K562 (cell line): ENCODE results near the gene PXDC1.

Experiments
- GATA2 ChIP-seq: sonication (generic); formaldehyde crosslinking; IDR thresholded peaks from 2 replicates; pipeline ENCODE4 v1.4.0; 2020; ENCODE audit warnings: mild to moderate bottlenecking, missing genetic modification reagents
- MEIS2 ChIP-seq: fragments of 450-650 bp; IDR thresholded peaks from 2 replicates; pipeline ENCODE4 v1.6.1; 2014; ENCODE audit warnings: mild to moderate bottlenecking; ENCODE audit not compliant: partially characterized antibody
- NFXL1 ChIP-seq: fragments of 450-650 bp; formaldehyde crosslinking; IDR thresholded peaks from 2 replicates; pipeline ENCODE4 v1.4.0; 2021; ENCODE audit warnings: mild to moderate bottlenecking
- NR2C1 ChIP-seq, 2 experiments: fragments of 450-650 bp; IDR thresholded peaks; 2 replicates each; pipeline ENCODE4 v1.6.1; 2017; ENCODE audit warnings: mild to moderate bottlenecking in 2 of 2, antibody characterized with exemption in 1 of 2, inconsistent platforms in 1 of 2, missing compliant biosample characterization in 1 of 2, missing genetic modification characterization in 1 of 2
- PHF21A ChIP-seq: fragments of 450-650 bp; IDR thresholded peaks from 2 replicates; pipeline ENCODE4 v1.6.1; 2017; ENCODE audit warnings: low read depth, borderline replicate concordance
- POLR2AphosphoS5 ChIP-seq: IDR thresholded peaks from 2 replicates; pipeline ENCODE4 v1.6.1; 2011; ENCODE audit warnings: mild to moderate bottlenecking, low read depth, low read length, moderate library complexity; ENCODE audit not compliant: control insufficient read depth, insufficient read depth
- WHSC1 ChIP-seq: IDR thresholded peaks from one replicate; pipeline ENCODE4 v1.6.1; 2012; ENCODE audit warnings: low read length, control low read depth, inconsistent platforms
- ZKSCAN1 ChIP-seq: fragments of 150-350 bp; IDR thresholded peaks from 2 replicates; pipeline ENCODE4 v1.6.1; 2016; ENCODE audit warnings: low read depth, low read length
- TF ChIP-seq, protein P1 (sequence below), 2 experiments: fragments of 450-650 bp in 1 of 2; sonication (generic) in 1 of 2; formaldehyde crosslinking in 1 of 2; IDR thresholded peaks in 1 of 2; conservative IDR thresholded peaks in 1 of 2; 2 replicates each; pipeline versions ENCODE4 v1.6.1 to v1.8.1; 2016 to 2023; ENCODE audit warnings: mild to moderate bottlenecking in 2 of 2, moderate library complexity in 2 of 2, inconsistent platforms in 1 of 2, missing genetic modification reagents in 1 of 2
- TF ChIP-seq, protein P2 (sequence below), 3 experiments: IDR thresholded peaks in 2 of 3; conservative IDR thresholded peaks in 1 of 3; 2 replicates each; pipeline ENCODE4 v1.5.1; 2011 to 2012; ENCODE audit warnings: low read length in 3 of 3, mild to moderate bottlenecking in 3 of 3, control low read depth in 2 of 3, improper control_type of control experiment in 1 of 3, inconsistent platforms in 1 of 3, low read depth in 1 of 3, mixed read lengths in 1 of 3, moderate library complexity in 1 of 3; ENCODE audit not compliant: insufficient read depth in 2 of 3

DNA sequence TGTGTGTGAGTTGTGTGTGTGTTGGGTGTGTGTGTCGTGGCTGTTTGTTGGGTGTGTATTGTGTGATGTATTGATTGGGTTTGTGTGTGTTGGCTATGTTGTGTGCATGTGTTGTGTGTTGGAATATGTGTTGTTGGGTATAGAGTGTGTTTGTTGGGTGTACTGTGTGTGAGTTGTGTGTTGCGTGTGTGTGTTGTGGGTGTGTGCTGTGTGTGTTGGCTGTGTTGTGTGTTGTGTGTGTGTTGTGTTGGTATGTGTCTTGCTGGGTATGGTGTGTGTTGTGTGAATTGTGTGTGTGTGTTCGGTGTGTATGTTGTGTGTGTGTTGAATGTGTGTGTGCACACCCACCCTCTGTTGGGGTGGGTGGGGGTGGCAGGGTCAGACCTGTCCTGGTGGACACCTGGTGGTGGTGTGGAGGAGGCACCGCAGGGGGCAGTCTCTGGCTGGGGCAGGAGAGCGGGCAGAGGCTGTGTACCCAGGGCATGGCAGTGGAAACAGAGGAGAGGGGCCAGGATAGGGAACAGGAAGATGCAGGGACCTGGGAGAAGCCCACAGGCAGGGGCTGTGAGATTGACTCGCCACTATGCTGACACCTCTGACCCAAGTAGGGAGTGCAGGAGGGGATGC is 25.5 kb upstream of the PXDC1 start:
- TF ChIP-seq ZKSCAN1 (no peak), NR2C1 (IDR thresholded peaks at IDR 0.05) (no peak), NR2C1 (tag; IDR thresholded peaks at IDR 0.05) (no peak), NFXL1 (no peak), POLR2AphosphoS5 (no peak), PHF21A (peak; percentile 42; the same call in 1 of the 2 replicates), GATA2 (CRISPR knock-in tag) (no peak), WHSC1 (no peak), MEIS2 (no peak)
- TF ChIP-seq, protein P1, sequence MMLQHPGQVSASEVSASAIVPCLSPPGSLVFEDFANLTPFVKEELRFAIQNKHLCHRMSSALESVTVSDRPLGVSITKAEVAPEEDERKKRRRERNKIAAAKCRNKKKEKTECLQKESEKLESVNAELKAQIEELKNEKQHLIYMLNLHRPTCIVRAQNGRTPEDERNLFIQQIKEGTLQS (IDR thresholded peaks at IDR 0.05): no peak
- TF ChIP-seq, protein P1 (CRISPR knock-in tag; conservative IDR thresholded peaks at IDR 0.05): no peak
- TF ChIP-seq, protein P2, sequence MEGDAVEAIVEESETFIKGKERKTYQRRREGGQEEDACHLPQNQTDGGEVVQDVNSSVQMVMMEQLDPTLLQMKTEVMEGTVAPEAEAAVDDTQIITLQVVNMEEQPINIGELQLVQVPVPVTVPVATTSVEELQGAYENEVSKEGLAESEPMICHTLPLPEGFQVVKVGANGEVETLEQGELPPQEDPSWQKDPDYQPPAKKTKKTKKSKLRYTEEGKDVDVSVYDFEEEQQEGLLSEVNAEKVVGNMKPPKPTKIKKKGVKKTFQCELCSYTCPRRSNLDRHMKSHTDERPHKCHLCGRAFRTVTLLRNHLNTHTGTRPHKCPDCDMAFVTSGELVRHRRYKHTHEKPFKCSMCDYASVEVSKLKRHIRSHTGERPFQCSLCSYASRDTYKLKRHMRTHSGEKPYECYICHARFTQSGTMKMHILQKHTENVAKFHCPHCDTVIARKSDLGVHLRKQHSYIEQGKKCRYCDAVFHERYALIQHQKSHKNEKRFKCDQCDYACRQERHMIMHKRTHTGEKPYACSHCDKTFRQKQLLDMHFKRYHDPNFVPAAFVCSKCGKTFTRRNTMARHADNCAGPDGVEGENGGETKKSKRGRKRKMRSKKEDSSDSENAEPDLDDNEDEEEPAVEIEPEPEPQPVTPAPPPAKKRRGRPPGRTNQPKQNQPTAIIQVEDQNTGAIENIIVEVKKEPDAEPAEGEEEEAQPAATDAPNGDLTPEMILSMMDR (IDR thresholded peaks at IDR 0.05 in 2 of 3, conservative IDR thresholded peaks at IDR 0.05 in 1 of 3; ENCODE audit: insufficient read depth in 2 of 3, low read depth in 1 of 3, low read length in 3 of 3): 0 out of 6 replicates have a peak, but pooled peaks of 2 of the 3 experiments have one; percentile 18 to 24
